Ovary (tissue), 3 donors: ENCODE measurements around the gene FOXQ1.

Experiments used
- EP300 ChIP-seq: sonication (generic); formaldehyde crosslinking; IDR thresholded peaks from one replicate; pipeline ENCODE4 v1.6.1; 2017; ENCODE audit warnings: antibody characterized with exemption
- POLR2A ChIP-seq: fragments of 450-650 bp; IDR thresholded peaks from one replicate; pipeline ENCODE4 v1.6.1; 2017; ENCODE audit warnings: antibody characterized with exemption, mild to moderate bottlenecking, moderate library complexity
- TF ChIP-seq, protein P1 (sequence below), 3 donors: fragments of 450-650 bp in 2 of 3; fragments of 200-600 bp in 1 of 3; IDR thresholded peaks; one replicate each; pipeline versions ENCODE4 v1.5.1 to v1.8.0; 2016 to 2022; ENCODE audit warnings: antibody characterized with exemption in 3 of 3, mild to moderate bottlenecking in 1 of 3
- donor health status: DM: no; HTN: no; CAD: no.

DNA sequence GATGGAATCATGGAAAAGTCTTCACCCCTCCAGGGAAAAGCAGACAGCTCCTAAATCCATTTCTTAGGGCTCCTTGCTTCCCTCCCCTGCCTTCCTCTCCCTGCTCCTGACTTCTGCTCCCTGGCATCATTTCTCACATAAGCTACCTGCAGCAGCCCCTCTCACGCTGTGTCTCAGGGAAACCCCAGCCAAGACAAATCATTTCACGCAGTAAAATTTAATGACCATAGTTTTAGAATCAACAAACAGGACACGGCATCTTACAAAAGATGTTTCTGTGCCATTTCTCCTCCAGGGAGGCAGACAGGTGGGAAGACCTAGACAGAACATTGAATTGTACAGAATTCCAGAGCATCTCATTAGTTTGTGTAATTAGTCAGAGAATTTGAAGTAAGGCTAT is 16.5 kb upstream of the FOXQ1 start:
- TF ChIP-seq, protein P1, sequence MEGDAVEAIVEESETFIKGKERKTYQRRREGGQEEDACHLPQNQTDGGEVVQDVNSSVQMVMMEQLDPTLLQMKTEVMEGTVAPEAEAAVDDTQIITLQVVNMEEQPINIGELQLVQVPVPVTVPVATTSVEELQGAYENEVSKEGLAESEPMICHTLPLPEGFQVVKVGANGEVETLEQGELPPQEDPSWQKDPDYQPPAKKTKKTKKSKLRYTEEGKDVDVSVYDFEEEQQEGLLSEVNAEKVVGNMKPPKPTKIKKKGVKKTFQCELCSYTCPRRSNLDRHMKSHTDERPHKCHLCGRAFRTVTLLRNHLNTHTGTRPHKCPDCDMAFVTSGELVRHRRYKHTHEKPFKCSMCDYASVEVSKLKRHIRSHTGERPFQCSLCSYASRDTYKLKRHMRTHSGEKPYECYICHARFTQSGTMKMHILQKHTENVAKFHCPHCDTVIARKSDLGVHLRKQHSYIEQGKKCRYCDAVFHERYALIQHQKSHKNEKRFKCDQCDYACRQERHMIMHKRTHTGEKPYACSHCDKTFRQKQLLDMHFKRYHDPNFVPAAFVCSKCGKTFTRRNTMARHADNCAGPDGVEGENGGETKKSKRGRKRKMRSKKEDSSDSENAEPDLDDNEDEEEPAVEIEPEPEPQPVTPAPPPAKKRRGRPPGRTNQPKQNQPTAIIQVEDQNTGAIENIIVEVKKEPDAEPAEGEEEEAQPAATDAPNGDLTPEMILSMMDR (IDR thresholded peaks at IDR 0.05): no peak
- TF ChIP-seq POLR2A (no peak), EP300 (no peak)
